ENCODE measurements around the gene EVX1. TPM values are rescaled to one million over a fixed set of nuclear protein-coding genes. Genes with fewer than 3 reads are reported as not detected.

EVX1 gene
- total RNA-seq, 1 donor from 2014 or later: 0.51 TPM

GRCh38 chr7:27243340-27244163 lies 950 bp downstream of the EVX1 start:
- H3K27ac Mint-ChIP-seq (ENCODE audit: unreplicated experiment): no peak overlapping the region
- peaks cover 13% of the 10 kb centered on the region for H3K4me1 Mint-ChIP-seq (ENCODE audit: unreplicated experiment)
- DNase-seq (ENCODE audit: low spot score): no peak
- peaks cover 4% of the 10 kb centered on the region for H3K9me3 Mint-ChIP-seq (ENCODE audit: unreplicated experiment)
- H3K27me3 Mint-ChIP-seq (ENCODE audit: unreplicated experiment): peaks cover 49% of the 10 kb centered on the region
- TF ChIP-seq, protein P1, sequence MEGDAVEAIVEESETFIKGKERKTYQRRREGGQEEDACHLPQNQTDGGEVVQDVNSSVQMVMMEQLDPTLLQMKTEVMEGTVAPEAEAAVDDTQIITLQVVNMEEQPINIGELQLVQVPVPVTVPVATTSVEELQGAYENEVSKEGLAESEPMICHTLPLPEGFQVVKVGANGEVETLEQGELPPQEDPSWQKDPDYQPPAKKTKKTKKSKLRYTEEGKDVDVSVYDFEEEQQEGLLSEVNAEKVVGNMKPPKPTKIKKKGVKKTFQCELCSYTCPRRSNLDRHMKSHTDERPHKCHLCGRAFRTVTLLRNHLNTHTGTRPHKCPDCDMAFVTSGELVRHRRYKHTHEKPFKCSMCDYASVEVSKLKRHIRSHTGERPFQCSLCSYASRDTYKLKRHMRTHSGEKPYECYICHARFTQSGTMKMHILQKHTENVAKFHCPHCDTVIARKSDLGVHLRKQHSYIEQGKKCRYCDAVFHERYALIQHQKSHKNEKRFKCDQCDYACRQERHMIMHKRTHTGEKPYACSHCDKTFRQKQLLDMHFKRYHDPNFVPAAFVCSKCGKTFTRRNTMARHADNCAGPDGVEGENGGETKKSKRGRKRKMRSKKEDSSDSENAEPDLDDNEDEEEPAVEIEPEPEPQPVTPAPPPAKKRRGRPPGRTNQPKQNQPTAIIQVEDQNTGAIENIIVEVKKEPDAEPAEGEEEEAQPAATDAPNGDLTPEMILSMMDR (IDR thresholded peaks at IDR 0.05; ENCODE audit: unreplicated experiment): no peak
- peak overlapping the region; percentile 68 for H3K4me3 Mint-ChIP-seq (ENCODE audit: unreplicated experiment)
- H3K36me3 Mint-ChIP-seq (ENCODE audit: low read depth, unreplicated experiment): peaks cover 3% of the 10 kb centered on the region

DNA sequence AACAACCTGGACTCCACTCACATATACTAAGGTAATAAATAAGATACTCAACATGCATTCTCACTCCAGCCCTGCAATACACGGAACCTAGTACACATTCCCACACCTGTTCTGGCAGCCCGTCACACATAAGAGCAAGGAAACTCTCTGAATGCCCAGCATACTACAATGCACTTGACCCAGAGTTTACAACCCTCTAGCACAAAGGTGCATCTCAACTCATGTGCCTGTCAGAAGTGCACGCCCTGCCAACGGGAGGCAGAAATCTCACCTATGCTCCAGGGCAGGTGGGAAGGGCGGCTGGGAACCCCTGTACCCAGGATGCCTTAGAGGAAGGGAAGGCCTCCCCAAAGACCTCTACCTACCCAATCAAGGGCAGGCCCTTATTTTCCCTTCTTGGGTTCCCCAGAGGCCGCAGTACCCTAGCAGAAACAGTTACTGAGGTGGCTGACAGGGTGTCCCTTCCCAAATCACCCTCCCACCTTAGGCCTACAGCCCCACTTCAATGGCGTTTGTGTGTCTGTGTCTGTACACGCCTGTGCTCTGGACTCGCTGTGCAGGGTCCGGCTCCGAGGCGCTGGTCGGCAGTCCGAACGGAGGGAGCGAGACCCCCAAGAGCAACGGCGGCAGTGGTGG lies 2.0 kb downstream of the EVX1 start:
- H3K36me3 Mint-ChIP-seq (ENCODE audit: low read depth, unreplicated experiment): peaks cover 3% of the 10 kb centered on the region
- H3K4me1 Mint-ChIP-seq (ENCODE audit: unreplicated experiment): peaks cover 11% of the 10 kb centered on the region
- peaks cover 51% of the 10 kb centered on the region for H3K27me3 Mint-ChIP-seq (ENCODE audit: unreplicated experiment)
- peak overlapping the region; percentile 5 for H3K4me3 Mint-ChIP-seq (ENCODE audit: unreplicated experiment)
- TF ChIP-seq, protein P1 (IDR thresholded peaks at IDR 0.05; ENCODE audit: unreplicated experiment): no peak
- H3K9me3 Mint-ChIP-seq (ENCODE audit: unreplicated experiment): peaks cover 4% of the 10 kb centered on the region
- H3K27ac Mint-ChIP-seq (ENCODE audit: unreplicated experiment): no peak overlapping the region
- no peak for DNase-seq (ENCODE audit: low spot score)

- peaks cover 17% of the 10 kb centered on the region for H3K4me1 Mint-ChIP-seq (ENCODE audit: unreplicated experiment)
- TF ChIP-seq, protein P1 (IDR thresholded peaks at IDR 0.05; ENCODE audit: unreplicated experiment): no peak
- no peak overlapping the region for H3K4me3 Mint-ChIP-seq (ENCODE audit: unreplicated experiment)
- H3K27me3 Mint-ChIP-seq (ENCODE audit: unreplicated experiment): peaks cover 52% of the 10 kb centered on the region
- H3K27ac Mint-ChIP-seq (ENCODE audit: unreplicated experiment): no peak overlapping the region
- peaks cover 3% of the 10 kb centered on the region for H3K36me3 Mint-ChIP-seq (ENCODE audit: low read depth, unreplicated experiment)
- no peak for DNase-seq (ENCODE audit: low spot score)
- H3K9me3 Mint-ChIP-seq (ENCODE audit: unreplicated experiment): peaks cover 4% of the 10 kb centered on the region
Measured at GRCh38 chr7:27245124-27245797, 2.7 kb downstream of the EVX1 start.

DNA sequence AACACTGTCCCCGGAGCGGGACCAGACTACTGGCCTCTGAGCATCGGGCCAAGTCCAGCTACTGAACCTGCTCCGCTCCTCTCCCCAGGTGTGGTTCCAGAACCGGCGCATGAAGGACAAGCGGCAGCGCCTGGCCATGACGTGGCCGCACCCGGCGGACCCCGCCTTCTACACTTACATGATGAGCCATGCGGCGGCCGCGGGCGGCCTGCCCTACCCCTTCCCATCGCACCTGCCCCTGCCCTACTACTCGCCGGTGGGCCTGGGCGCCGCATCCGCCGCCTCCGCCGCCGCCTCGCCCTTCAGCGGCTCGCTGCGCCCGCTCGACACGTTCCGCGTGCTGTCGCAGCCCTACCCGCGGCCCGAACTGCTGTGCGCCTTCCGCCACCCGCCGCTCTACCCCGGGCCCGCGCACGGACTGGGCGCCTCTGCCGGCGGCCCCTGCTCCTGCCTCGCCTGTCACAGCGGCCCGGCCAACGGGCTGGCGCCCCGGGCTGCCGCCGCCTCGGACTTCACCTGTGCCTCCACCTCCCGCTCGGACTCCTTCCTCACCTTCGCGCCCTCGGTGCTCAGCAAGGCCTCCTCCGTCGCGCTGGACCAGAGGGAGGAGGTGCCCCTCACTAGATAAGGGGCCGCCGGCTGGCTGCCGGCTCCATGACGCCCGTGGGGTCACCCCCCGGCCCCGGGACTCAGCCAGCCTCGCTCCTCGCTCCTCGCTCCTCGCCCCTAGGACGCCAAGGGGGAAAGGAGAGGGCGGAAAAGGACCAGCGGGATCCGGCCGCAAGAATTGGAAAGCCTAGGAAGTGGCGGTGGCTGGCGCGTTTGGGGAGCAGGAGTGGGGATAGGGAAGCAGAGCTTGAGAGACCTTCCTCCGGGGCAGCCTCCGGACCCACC lies 3.4 kb downstream of the EVX1 start:
- Mint-ChIP-seq H3K36me3 (ENCODE audit: low read depth, unreplicated experiment) (no peaks in the 10 kb centered on the region), H3K9me3 (ENCODE audit: unreplicated experiment) (no peaks in the 10 kb centered on the region), H3K27me3 (ENCODE audit: unreplicated experiment) (peaks cover 51% of the 10 kb centered on the region), H3K4me1 (ENCODE audit: unreplicated experiment) (peaks cover 20% of the 10 kb centered on the region), H3K4me3 (ENCODE audit: unreplicated experiment) (no peak overlapping the region), H3K27ac (ENCODE audit: unreplicated experiment) (no peak overlapping the region)
- TF ChIP-seq, protein P1 (IDR thresholded peaks at IDR 0.05; ENCODE audit: unreplicated experiment): no peak
- no peak for DNase-seq (ENCODE audit: low spot score)
